Heart right ventricle (tissue), 16 donors: Measurements from ENCODE around the gene BBS1. TPM values are rescaled to one million over a fixed set of nuclear protein-coding genes. Genes with fewer than 3 reads are reported as not detected.
"Not testable (repeated sequence)": the region's sequence is repeated elsewhere in the genome, so short reads cannot be mapped to it uniquely, and the experiment has no call there.

ENCODE experiments used
- ATAC-seq, 8 donors: fragments of 200-7000 bp; cut with Tn5 transposase; one replicate each; pipeline ENCODE4 v1.9.1; 2020; ENCODE audit warnings: mild to moderate bottlenecking in 8 of 8, moderate library complexity in 8 of 8, moderate number of reproducible peaks in 1 of 8
- DNase-seq, 2 donors: peaks; one replicate each; pipeline ENCODE4 v3.0.0-alpha.2; 2020
- H3K27ac ChIP-seq, 10 donors: fragments of 200-600 bp; sonication (generic) in 2 of 10; one replicate each; pipeline versions ENCODE4 v1.5.0 to v1.8.0; 2020 to 2022; ENCODE audit warnings: mild to moderate bottlenecking in 3 of 10
- H3K27me3 ChIP-seq, 7 donors: fragments of 200-600 bp; one replicate each; pipeline ENCODE4 v1.8.0; 2021 to 2022; ENCODE audit warnings: mild to moderate bottlenecking in 2 of 7
- H3K36me3 ChIP-seq, 9 donors: fragments of 200-600 bp; sonication (generic) in 1 of 9; one replicate each; pipeline versions ENCODE4 v1.5.0 to v1.8.0; 2020 to 2022; ENCODE audit warnings: mild to moderate bottlenecking in 2 of 9
- H3K4me1 ChIP-seq, 9 donors: fragments of 200-600 bp; sonication (generic) in 1 of 9; one replicate each; pipeline versions ENCODE4 v1.5.0 to v1.8.0; 2020 to 2022; ENCODE audit warnings: mild to moderate bottlenecking in 4 of 9
- H3K4me3 ChIP-seq, 10 donors: fragments of 200-600 bp; sonication (generic) in 2 of 10; one replicate each; pipeline versions ENCODE4 v1.5.0 to v1.8.0; 2020 to 2022; ENCODE audit warnings: mild to moderate bottlenecking in 7 of 10, moderate library complexity in 2 of 10
- H3K9me3 ChIP-seq, 11 donors: fragments of 200-600 bp in 10 of 11; sonication (generic) in 2 of 11; one replicate each; pipeline versions ENCODE4 v1.5.0 to v1.8.0; 2013 to 2022; ENCODE audit warnings: mild to moderate bottlenecking in 2 of 11, control low read depth in 1 of 11, moderate library complexity in 1 of 11
- CTCF ChIP-seq, 9 donors: fragments of 200-600 bp; sonication (generic) in 2 of 9; IDR thresholded peaks; one replicate each; pipeline versions ENCODE4 v1.5.0 to v1.8.0; 2021 to 2022; ENCODE audit warnings: antibody characterized with exemption in 9 of 9, mild to moderate bottlenecking in 5 of 9, moderate library complexity in 1 of 9
- WGBS, 2 donors: extraction: QIAGEN DNeasy Blood & Tissue Kit; methylation state at CpG; one replicate each; pipeline ENCODE4 v1.1.7; 2013; ENCODE audit warnings: inconsistent platforms in 1 of 2; 5-methylcytosine and 5-hydroxymethylcytosine counted together
- intact Hi-C, 10 donors: fragments of 100-400 bp; cut with DNase I; formaldehyde crosslinking; loops; one replicate each; pipeline versions ENCODE4 v1.11.1 to v1.14.2; 2022
- polyA plus RNA-seq, 2 donors: library from polyadenylated mRNA; stranded (reverse); fragments of 200-250 nt; gene quantifications; one replicate each; pipeline ENCODE4 v1.2.3, GENCODE V29; 2013
- total RNA-seq, 10 donors: library from RNA; stranded (reverse); fragmentation: NEBNext Ultra II Directional in 3 of 10; extraction: Animal tissue kit (Norgen Biotek cat#: 25700) in 3 of 10; gene quantifications; one replicate each; pipeline versions ENCODE4 v1.2.1 to v1.2.4, GENCODE V29; 2021 to 2023
- donor health status: Arrhythmogenic right ventricular cardiomyopathy.
- donor health status: ischemic (EF 13 %, LVEDD 7.1; RV severe dilation, severe dysfunction).
- donor health status: healthy with polysubstance abuse.
- donor health status: DM: no; HTN: yes; CAD: no.
- donor health status: DM: no; HTN: no; CAD: no.
- donor health status: ischemic (EF 25% LVEDD 6.9; RV normal size, moderate dysfunction).
- donor health status: ischemic (EF 25% LVEDD 5.7; RV mildly dilated, moderate dysfunction).
- donor health status: healthy.
- donor health status: DM: yes; HTN: yes; CAD: no.
- donor health status: Ischemic cardiomyopathy.
- donor health status: ischemic (EF 35%, LVEDD 5.7; RV mildly dilated, moderate dysfunction).
- donor health status: nonischemic (EF 11% LVEDD 7.7; RV severe dilation, severe dysfunction).
- donor health status: DM: yes; HTN: yes; CAD: no.
- donor health status: PGD.
- donor health status: ischemic (EF 29% LVEDD 5.4; RV normal size, mild dysfunction).
- donor health status: nonischemic (EF 23%, LVEDD 6.1; RV moderate dilation, normal function).

The BBS1 gene
- total and polyA plus RNA-seq, 12 donors = 9.6 to 23.9 (median 16.8) TPM

- Histone ChIP-seq H3K27me3 (no peaks in the 10 kb centered on the region), H3K4me1 (peaks cover 3 to 29% (median 16%) of the 10 kb centered on the region in 9 donors), H3K4me3 (no peak overlapping the region), H3K36me3 (peaks cover 0 to 79% (median 6%) of the 10 kb centered on the region in 9 donors), H3K9me3 (no peaks in the 10 kb centered on the region), H3K27ac (no peak overlapping the region)
- intact Hi-C loops = loop anchor here in 1 of 10 donors (10.0 kb wide), 1 partner anchor 905 kb away; the partner anchor contains the start of gene CORO1B
- no peak for ATAC-seq
- TF ChIP-seq CTCF (IDR thresholded peaks at IDR 0.05) = no peak
- 90 to 97% methylated on average over 10 of the region's 10 CpGs for WGBS, 2 donors
- no peak for DNase-seq
Measured at GRCh38 chr11:66539870-66540213, 29.4 kb downstream of the BBS1 start.

- H3K9me3 ChIP-seq, H3K27ac ChIP-seq, DNase-seq, ATAC-seq, H3K27me3 ChIP-seq, H3K4me3 ChIP-seq: not testable (repeated sequence)
- Histone ChIP-seq H3K36me3 (peaks cover 0 to 73% (median 6%) of the 10 kb centered on the region in 9 donors), H3K4me1 (peaks cover 3 to 36% (median 23%) of the 10 kb centered on the region in 9 donors)
- intact Hi-C loops = loop anchor here in 1 of 10 donors (10.0 kb wide), 1 partner anchor 904 kb away; the partner anchor contains the start of gene CORO1B
- WGBS, 2 donors = 78 to 86% methylated on average over 8 of the region's 8 CpGs
Measured at GRCh38 chr11:66540598-66540997, 30.2 kb downstream of the BBS1 start.

GRCh38 chr11:66541892-66542291, 31.5 kb downstream of the BBS1 start:
- no peak overlapping the region for H3K4me3 ChIP-seq
- H3K9me3 ChIP-seq = no peaks in the 10 kb centered on the region
- DNase-seq (no peak), ATAC-seq (no peak)
- WGBS, 2 donors = 85 to 92% methylated on average over 4 of the region's 4 CpGs
- H3K4me1 ChIP-seq = peaks cover 3 to 44% (median 30%) of the 10 kb centered on the region in 9 donors
- peaks cover 0 to 60% (median 6%) of the 10 kb centered on the region in 9 donors for H3K36me3 ChIP-seq
- intact Hi-C loops = loop anchor here in 1 of 10 donors (10.0 kb wide), 1 partner anchor 903 kb away; the partner anchor contains the start of gene CORO1B
- TF ChIP-seq CTCF (IDR thresholded peaks at IDR 0.05) = no peak
- no peaks in the 10 kb centered on the region for H3K27me3 ChIP-seq
- no peak overlapping the region for H3K27ac ChIP-seq

- Histone ChIP-seq H3K27ac (no peak overlapping the region), H3K9me3 (no peaks in the 10 kb centered on the region), H3K36me3 (peaks cover 0 to 56% (median 6%) of the 10 kb centered on the region in 9 donors), H3K4me3 (no peak overlapping the region), H3K4me1 (peaks cover 3 to 46% (median 31%) of the 10 kb centered on the region in 9 donors), H3K27me3 (no peaks in the 10 kb centered on the region)
- no peak for TF ChIP-seq CTCF (IDR thresholded peaks at IDR 0.05)
- no peak for ATAC-seq
- WGBS, 2 donors = 86 to 92% methylated on average over 10 of the region's 10 CpGs
- DNase-seq = no peak
- intact Hi-C loops = loop anchor here in 1 of 10 donors (10.0 kb wide), 1 partner anchor 902 kb away; the partner anchor contains the start of gene CORO1B
Measured at GRCh38 chr11:66542362-66542761, 31.9 kb downstream of the BBS1 start.
